ENCODE measurements around the gene SNRNP35. TPM values are rescaled to one million over a fixed set of nuclear protein-coding genes. Genes with fewer than 3 reads are reported as not detected.

Gene SNRNP35
- total RNA-seq, 2 donors from 2014 or later = 17.4 to 23.2 TPM

GRCh38 chr12:123441523-123442164 is 16.3 kb upstream of the SNRNP35 start:
- H3K4me1 ChIP-seq = peaks cover 4% of the 10 kb centered on the region
- H3K27ac ChIP-seq = no peak overlapping the region
- no peak overlapping the region for H3K4me3 ChIP-seq
- no peaks in the 10 kb centered on the region for H3K36me3 ChIP-seq
- H3K9ac ChIP-seq (ENCODE audit: low read depth in 2 of 2, low read length in 2 of 2) = no peak overlapping the region
- H3K27me3 ChIP-seq = no peaks in the 10 kb centered on the region
- no peak for DNase-seq
- intact Hi-C loops (cut with DNase I) = no loop called here
- no peaks in the 10 kb centered on the region for H3K9me3 ChIP-seq
- no peak for TF ChIP-seq CTCF (IDR thresholded peaks at IDR 0.05)

- Histone ChIP-seq H3K27me3 (no peaks in the 10 kb centered on the region), H3K9me3 (no peaks in the 10 kb centered on the region), H3K36me3 (no peaks in the 10 kb centered on the region), H3K4me1 (peaks cover 4% of the 10 kb centered on the region), H3K9ac (ENCODE audit: low read depth in 2 of 2, low read length in 2 of 2) (no peak overlapping the region), H3K4me3 (no peak overlapping the region), H3K27ac (no peak overlapping the region)
- no peak for TF ChIP-seq CTCF (IDR thresholded peaks at IDR 0.05)
- intact Hi-C loops (cut with DNase I) = no loop called here
- DNase-seq = no peak
These were observed 15.2 kb upstream of the SNRNP35 start for GRCh38 chr12:123442774-123443173.

- intact Hi-C loops (cut with DNase I) = no loop called here
- Histone ChIP-seq H3K27ac (no peak overlapping the region), H3K27me3 (no peaks in the 10 kb centered on the region), H3K36me3 (no peaks in the 10 kb centered on the region), H3K4me1 (peaks cover 4% of the 10 kb centered on the region), H3K9ac (ENCODE audit: low read depth in 2 of 2, low read length in 2 of 2) (no peak overlapping the region), H3K4me3 (no peak overlapping the region), H3K9me3 (no peaks in the 10 kb centered on the region)
- DNase-seq = no peak
- no peak for TF ChIP-seq CTCF (IDR thresholded peaks at IDR 0.05)
These were observed 13.6 kb upstream of the SNRNP35 start for GRCh38 chr12:123444092-123445026.

DNA sequence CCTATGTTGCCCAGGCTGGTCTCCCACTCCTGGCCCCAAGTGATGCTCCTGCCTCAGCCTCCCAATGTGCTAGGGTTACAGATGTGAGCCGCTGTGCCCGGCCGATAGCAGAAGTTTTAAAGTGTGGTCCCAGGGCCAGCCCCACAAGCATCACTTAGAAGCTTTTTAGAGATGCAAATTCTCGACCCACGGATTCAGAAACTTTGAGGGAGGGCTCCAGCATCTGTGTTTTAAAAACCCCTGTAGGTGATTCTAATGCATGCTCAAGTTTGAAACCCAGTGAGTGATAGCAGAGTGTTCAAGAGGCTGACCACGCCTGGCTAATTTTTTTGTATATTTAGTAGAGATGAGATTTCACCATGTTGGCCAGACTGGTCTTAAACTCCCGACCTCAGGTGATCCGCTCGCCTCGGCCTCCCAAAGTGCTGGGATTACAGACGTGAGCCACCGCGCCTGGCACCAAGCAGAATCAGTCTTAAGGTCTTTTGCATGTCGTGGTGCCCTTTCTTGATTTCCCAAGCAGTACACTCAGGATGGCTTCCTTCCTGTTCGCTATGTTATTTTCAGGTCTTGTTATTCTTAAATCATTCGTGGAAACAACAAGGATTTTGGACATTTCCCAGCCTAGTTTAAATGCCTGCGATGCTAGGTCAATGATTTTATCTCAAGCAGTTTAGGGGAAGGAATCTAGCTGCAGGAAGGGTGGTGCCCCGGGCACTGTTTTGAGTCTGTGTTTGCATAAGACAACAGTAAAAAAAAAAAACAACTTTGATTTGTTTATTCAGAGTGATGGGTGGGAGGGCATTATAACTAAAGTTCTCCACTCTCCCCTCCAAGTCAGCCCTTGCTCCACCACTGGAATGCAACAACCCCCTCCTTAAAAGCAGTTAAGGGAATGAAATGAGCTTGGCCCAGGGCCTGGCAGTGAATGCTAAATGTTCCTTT is 12.3 kb upstream of the SNRNP35 start:
- intact Hi-C loops (cut with DNase I) = no loop called here
- Histone ChIP-seq H3K27ac (no peak overlapping the region), H3K36me3 (no peaks in the 10 kb centered on the region), H3K27me3 (no peaks in the 10 kb centered on the region), H3K4me1 (peaks cover 4% of the 10 kb centered on the region), H3K9ac (ENCODE audit: low read depth in 2 of 2, low read length in 2 of 2) (peak overlapping the region in 1 of 2 donors; percentile 32), H3K4me3 (no peak overlapping the region), H3K9me3 (no peaks in the 10 kb centered on the region)
- no peak for DNase-seq
- no peak for TF ChIP-seq CTCF (IDR thresholded peaks at IDR 0.05)

GRCh38 chr12:123446333-123446713 is 11.6 kb upstream of the SNRNP35 start:
- peak overlapping the region in 1 of 2 donors; percentile 32 for H3K9ac ChIP-seq (ENCODE audit: low read depth in 2 of 2, low read length in 2 of 2)
- no peaks in the 10 kb centered on the region for H3K27me3 ChIP-seq

More at GRCh38 chr12:123446333-123446713, 11.6 kb upstream of the SNRNP35 start:
- Histone ChIP-seq H3K4me1 (peaks cover 4% of the 10 kb centered on the region), H3K27ac (no peak overlapping the region), H3K36me3 (no peaks in the 10 kb centered on the region), H3K9me3 (no peaks in the 10 kb centered on the region), H3K4me3 (no peak overlapping the region)
- DNase-seq = no peak
- intact Hi-C loops (cut with DNase I) = no loop called here
- TF ChIP-seq CTCF (IDR thresholded peaks at IDR 0.05) = no peak

All from colonic mucosa (tissue), 4 donors.